A204.1 (cell line): ENCODE data around the gene MARCHF10.
"Not testable (repeated sequence)": the region's sequence is repeated elsewhere in the genome, so short reads cannot be mapped to it uniquely, and the experiment has no call there.

Experiments used
- FAIRE-seq: peaks from 2 replicates; lab custom pipeline; 2012; peaks lifted over from hg19 to GRCh38; lab: Jason Lieb, UNC

The MARCHF10 gene

DNA sequence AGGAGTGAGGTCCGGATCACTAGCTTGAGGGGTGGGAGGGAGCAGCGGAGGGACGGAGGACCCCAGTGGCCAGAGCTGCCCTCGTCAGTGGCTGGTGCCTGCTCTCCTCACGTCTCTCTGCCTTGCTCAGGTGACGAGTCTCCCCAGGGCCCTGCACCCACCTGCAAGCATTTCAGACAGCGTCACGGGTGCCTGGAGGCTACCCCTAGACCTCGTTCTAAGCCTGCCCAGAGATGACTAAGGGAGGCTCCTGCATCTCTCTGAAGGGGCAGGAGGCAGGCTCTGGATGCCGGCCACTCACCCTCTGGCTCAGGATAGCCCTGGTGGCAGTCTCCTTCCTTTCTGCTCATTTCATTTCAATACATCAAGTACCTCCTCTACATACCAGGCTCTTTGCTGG is 111.9 kb downstream of the MARCHF10 start:
- FAIRE-seq, result no peak

- FAIRE-seq, result not testable (repeated sequence)
Measured at GRCh38 chr17:62695093-62695738, 112.9 kb downstream of the MARCHF10 start.

DNA sequence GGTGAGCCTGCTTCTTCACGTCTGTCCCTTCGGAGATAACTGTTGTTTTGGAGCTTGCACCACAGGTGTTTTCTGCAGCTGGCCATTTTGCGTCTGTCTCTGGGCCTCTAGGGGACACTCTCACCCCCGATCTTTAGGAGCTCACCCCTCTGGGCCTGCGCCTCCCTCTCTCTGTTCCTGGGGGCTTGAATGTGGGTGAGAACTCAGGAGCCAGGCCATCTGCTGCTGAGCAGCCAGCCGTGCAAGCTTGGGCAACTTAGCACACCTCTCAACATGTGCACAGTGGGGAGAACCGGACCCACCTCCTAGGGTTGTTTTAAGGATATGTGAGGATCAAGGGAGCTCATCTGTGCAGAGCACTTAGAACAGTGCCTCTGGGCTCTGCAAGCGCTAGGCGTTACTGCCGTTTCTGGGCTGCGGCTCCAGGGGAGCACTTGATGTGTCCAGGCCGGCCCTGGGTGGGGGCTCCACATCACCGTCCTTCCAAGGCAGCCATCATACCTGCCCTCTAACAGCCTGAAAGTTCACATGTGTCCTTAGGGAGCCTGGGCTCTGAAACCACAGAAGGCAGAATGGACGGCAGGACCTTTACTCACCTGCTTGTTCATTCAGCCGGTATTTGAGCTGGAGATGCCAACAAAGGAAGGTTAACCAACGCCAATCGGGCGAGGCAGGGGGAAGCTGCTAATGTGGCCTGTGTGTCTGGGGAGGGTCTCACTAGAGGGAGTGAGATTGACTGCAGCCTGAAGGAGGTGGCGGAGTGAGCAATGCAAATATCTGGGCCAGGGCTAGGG is 114.3 kb downstream of the MARCHF10 start:
- no peak for FAIRE-seq

DNA sequence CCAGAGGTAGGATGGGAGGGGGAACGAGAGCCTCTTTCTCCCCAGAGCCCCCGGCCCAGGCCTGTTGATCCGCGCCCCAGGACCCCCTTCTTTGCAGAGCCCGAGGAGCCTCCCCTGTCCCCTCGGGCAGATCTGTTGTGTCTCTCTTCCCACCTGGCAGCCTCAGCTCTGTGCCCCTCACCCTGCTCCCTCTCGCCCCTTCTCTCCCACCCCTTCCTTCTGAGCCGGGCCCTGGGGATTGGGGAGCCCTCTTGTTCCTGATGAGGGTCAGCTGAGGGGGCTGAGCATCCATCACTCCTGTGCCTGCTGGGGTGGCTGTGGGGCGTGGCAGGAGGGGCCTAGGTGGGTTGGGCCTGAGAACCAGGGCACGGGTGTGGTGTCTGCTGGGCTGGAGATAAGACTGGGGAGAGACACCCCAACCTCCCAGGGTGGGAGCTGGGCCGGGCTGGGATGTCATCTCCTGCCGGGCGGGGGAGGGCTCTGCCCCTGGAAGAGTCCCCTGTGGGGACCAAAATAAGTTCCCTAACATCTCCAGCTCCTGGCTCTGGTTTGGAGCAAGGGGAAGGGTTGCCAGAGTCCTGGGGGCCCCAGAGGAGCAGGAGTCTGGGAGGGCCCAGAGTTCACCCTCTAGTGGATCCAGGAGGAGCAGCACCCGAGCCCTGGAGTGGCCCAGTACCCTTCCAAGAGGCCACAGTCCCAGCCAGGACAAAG is 115.2 kb downstream of the MARCHF10 start:
- FAIRE-seq, result no peak

DNA sequence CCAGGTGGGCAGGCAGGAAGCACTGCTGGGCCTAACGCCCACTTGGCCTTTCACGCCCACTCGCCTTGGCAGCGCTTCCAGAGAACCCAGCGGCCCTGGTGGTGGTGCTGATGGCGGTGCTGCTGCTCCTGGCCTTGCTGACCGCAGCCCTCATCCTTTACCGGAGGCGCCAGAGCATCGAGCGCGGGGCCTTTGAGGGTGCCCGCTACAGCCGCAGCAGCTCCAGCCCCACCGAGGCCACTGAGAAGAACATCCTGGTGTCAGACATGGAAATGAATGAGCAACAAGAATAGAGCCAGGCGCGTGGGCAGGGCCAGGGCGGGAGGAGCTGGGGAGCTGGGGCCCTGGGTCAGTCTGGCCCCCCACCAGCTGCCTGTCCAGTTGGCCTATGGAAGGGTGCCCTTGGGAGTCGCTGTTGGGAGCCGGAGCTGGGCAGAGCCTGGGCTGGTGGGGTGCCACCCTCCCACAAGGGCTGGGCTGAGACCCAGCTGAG is 115.9 kb downstream of the MARCHF10 start:
- no peak for FAIRE-seq

DNA sequence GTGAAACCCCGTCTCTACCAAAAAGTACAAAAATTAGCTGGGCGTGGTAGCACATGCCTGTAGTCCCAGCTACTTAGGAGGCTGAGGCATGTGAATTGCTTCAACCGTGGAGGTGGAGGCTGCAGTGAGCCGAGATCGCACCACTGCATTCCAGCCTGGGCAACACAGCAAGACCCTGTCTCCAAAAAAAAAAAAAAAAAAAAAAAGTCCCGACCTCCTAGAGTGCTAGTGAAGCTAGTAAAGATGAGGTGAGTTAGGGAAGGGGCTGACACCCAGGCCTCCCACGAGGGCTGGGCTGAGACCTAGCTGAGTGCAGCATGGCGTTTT is 116.6 kb downstream of the MARCHF10 start:
- not testable (repeated sequence) for FAIRE-seq

DNA sequence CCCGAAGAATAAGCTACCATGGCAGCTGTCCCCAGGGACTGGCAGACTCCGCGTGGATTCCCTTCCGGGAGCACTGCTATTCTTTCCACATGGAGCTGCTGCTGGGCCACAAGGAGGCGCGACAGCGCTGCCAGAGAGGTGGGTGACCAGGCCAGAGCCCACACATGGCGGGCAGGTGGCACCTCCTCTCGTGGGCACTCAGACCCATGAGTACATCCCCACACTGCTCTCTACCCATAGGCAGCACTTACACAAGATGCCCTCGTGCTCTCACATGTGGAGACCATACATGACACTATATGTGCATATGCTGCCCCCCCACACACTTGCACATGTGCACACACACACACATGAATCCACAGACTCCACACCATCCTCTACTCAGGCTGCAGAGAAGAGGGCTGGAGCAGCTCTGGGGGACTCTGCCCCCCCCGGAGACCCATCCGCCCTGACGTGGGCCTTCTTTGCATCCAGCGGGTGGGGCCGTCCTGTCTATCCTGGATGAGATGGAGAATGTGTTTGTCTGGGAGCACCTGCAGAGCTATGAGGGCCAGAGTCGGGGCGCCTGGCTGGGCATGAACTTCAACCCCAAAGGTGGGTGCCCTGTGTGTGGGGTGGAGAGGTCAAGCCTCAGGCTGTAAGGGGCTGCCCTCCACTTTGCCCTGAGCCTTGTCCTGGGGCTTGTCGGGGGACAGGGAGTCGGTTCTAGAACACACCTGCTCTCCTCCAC is 117.8 kb downstream of the MARCHF10 start:
- FAIRE-seq, result no peak

- FAIRE-seq, result no peak
Measured at GRCh38 chr17:62689441-62690167, 118.5 kb downstream of the MARCHF10 start.

DNA sequence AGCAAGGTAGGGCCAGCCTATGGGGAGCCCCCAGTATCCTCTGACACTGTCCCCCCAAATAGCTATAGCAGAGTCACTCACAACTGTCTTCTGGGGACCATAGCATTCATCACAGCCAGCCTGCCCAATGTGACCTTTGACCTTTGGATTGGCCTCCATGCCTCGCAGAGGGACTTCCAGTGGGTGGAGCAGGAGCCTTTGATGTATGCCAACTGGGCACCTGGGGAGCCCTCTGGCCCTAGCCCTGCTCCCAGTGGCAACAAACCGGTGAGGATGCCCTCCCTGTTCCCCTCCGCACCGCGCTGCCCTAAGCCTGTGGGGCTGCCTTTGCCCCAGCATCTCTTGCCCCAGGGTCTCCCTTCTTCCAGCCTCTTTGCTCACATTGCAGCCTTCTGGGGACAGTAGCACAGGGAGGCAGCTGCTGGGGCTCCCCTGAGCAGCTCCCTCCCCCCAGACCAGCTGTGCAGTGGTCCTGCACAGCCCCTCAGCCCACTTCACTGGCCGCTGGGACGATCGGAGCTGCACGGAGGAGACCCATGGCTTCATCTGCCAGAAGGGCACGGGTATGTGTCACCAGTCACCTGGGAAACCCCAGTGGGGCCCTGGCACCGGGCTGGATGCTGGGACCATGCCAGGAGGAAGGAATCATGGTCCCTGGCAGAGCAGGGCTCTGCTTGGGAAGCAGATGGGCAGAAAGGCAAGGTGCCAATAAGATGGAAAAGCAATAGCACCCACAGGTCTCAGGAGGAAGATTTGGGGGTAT is 119.5 kb downstream of the MARCHF10 start:
- FAIRE-seq, result no peak

DNA sequence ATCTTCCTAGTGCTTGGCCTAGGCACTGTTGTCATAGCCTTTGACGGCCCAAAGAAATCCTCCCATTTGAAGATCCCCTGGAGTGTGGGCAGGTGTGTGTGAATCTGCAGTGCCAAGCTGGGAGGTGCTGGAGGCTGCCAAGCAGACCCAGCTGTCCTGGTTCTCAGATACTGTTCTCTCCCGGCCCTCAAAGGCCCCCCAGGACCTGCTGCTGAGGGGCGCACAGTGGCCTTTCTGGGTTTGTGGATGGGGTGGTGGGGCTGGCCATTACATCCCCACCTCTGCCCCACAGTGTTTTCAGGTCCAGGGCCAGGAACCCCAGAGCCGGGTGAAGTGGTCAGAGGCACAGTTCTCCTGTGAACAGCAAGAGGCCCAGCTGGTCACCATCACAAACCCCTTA is 120.1 kb downstream of the MARCHF10 start:
- FAIRE-seq, result no peak

GRCh38 chr17:62684179-62684578 is 123.9 kb downstream of the MARCHF10 start:
- no peak for FAIRE-seq

- no peak for FAIRE-seq
Measured at GRCh38 chr17:62681939-62682381, 126.2 kb downstream of the MARCHF10 start.

DNA sequence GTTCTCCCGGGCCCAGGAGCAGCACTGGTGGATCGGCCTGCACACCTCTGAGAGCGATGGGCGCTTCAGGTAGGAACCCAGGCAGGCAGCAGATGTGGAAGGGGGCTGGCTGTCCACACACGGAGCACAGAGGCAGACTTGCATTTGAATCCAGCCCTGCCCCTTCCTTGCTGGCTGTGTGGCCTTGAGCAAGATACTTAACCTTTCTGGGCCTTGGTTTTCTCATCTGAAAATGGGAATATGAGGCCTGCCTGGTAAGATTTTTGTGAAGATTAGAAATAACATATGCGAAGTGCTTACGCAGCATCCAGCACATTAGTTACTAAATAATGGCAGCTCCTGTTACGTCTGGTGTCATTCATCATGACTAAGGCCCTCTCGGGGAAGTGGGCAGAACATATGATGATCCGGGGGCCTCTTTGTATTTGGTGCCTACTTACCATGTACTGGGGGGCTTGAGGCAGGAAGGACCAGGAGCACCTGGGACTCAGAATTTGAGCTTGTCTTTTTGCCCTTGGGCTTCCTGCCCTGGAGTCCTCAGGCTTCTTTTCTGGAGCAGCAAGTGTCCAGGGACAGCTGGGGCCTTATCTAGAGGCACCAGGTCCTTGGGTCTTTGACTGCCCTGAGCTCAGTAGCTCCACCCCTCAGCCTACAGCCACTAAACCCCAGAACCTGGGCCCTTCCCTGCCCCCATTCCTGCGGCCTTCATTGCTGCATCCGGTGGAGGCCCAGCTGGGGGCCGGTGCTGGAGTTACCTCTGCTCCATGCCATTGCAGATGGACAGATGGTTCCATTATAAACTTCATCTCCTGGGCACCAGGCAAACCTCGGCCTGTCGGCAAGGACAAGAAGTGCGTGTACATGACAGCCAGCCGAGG is 126.8 kb downstream of the MARCHF10 start:
- no peak for FAIRE-seq

GRCh38 chr17:62680541-62681052 is 127.5 kb downstream of the MARCHF10 start:
- no peak for FAIRE-seq

- no peak for FAIRE-seq
Measured at GRCh38 chr17:62679866-62680377, 128.2 kb downstream of the MARCHF10 start.

DNA sequence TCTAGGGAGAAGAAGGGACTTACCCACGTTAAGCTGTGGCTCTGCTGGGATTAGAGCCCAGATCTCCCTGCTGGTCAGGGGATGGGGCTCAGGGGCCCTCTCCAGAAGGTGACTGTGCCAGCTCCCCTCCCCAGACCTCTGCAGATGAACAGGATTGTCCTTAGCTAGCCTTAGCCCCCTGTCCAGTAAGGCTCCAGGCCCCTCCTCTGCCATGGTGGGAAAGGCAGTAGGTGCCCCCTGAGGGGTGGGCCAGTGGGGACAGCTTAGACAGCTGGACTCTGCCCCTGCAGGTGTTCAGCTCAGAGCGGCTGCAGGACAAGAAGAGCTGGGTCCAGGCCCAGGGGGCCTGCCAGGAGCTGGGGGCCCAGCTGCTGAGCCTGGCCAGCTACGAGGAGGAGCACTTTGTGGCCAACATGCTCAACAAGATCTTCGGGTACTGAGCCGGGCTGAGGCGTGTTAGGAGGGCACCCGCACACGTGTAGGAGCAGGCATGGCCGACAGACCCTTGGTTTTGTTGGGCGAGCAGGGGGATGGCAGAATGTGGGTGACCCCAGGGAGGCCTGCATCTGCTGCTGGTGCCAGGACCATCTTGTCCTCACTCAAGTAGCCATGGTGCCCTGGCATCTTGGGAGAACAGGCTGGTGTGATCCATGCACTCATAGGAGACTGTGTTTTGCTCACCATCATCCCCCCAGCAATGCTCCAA is 129.7 kb downstream of the MARCHF10 start:
- no peak for FAIRE-seq

- FAIRE-seq, result no peak
Measured at GRCh38 chr17:62676952-62677596, 131.0 kb downstream of the MARCHF10 start.

DNA sequence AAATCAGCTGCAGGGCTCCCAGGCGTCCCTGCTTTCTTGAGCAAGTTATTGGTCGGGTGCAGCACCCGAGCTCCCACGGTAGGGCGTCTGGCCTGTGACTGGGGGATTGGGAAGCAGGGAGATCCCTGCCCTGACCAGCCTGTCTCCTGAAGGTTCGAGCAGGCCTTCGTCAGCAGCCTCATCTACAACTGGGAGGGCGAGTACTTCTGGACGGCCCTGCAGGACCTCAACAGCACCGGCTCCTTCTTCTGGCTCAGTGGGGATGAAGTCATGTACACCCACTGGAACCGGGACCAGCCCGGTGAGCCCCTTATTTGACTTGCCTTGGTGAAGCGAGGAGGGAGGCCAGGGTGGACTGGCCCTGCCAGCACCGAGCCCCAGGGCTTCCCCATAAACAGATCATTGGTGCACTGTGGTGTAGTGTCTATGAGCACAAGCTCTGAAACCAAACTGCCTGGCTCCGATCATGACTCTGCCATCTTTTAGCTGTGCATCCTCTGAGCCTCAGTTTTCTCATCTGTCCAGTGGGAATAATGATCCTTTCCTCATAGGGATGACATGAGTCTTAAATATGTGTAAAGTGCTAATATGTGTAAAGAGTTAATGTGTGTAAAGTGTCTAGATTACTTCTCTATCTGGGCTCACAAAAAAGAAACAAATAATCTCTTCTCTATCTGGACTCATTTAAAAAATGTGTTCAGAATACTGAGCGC is 131.7 kb downstream of the MARCHF10 start:
- FAIRE-seq, result no peak
